GM23338 (cell line): Measurements from ENCODE around the gene ID4. TPM values are rescaled to one million over a fixed set of nuclear protein-coding genes. Genes with fewer than 3 reads are reported as not detected.
A peak's percentile ranks its signal among the peaks of the same experiment; 100 is the strongest.

Source experiments
- ATAC-seq: fragments of 200-7000 bp; cut with Tn5 transposase; 3 replicates; pipeline ENCODE4 v1.9.1; 2020
- DNase-seq: peaks from one replicate; pipeline ENCODE4 v3.0.0-alpha.2; 2015; ENCODE audit warnings: low spot score
- H2AFZ ChIP-seq: fragments of 200-600 bp; sonication (generic); 2 replicates; pipeline ENCODE4 v1.8.0; 2016; ENCODE audit warnings: antibody characterized with exemption, mild to moderate bottlenecking, moderate library complexity
- H3F3A ChIP-seq: fragments of 200-600 bp; sonication (generic); replicated peaks from 2 replicates; pipeline ENCODE4 v1.8.0; 2017; ENCODE audit warnings: antibody characterized with exemption, mixed run types, low read depth
- H3K27ac ChIP-seq: fragments of 200-600 bp; sonication (generic); 2 replicates; pipeline ENCODE4 v1.6.1; 2016; ENCODE audit warnings: low read depth
- H3K27me3 ChIP-seq: fragments of 200-600 bp; sonication (generic); 2 replicates; pipeline ENCODE4 v1.8.0; 2016; ENCODE audit warnings: mild to moderate bottlenecking, mixed run types, moderate library complexity; ENCODE audit not compliant: insufficient read depth
- H3K36me3 ChIP-seq: fragments of 200-600 bp; sonication (generic); 2 replicates; pipeline ENCODE4 v1.8.0; 2016; ENCODE audit warnings: mild to moderate bottlenecking; ENCODE audit not compliant: insufficient read depth
- H3K4me1 ChIP-seq: fragments of 200-600 bp; sonication (generic); 2 replicates; pipeline ENCODE4 v1.8.0; 2016; ENCODE audit warnings: mild to moderate bottlenecking, moderate library complexity; ENCODE audit not compliant: insufficient read depth
- H3K4me2 ChIP-seq: fragments of 200-600 bp; sonication (generic); 2 replicates; pipeline ENCODE4 v1.7.1; 2017; ENCODE audit warnings: mixed run types
- H3K4me3 ChIP-seq: fragments of 200-600 bp; sonication (generic); 2 replicates; pipeline ENCODE4 v1.6.1; 2016; ENCODE audit warnings: mixed run types
- H3K79me2 ChIP-seq: fragments of 200-600 bp; sonication (generic); replicated peaks from 2 replicates; pipeline ENCODE4 v1.8.0; 2017; ENCODE audit warnings: mild to moderate bottlenecking; ENCODE audit not compliant: insufficient read depth
- H3K9me2 ChIP-seq: fragments of 200-600 bp; sonication (generic); 2 replicates; pipeline ENCODE4 v1.8.0; 2017; ENCODE audit not compliant: insufficient read depth
- H4K20me1 ChIP-seq: fragments of 200-600 bp; sonication (generic); replicated peaks from 2 replicates; pipeline ENCODE4 v1.8.0; 2017; ENCODE audit warnings: mild to moderate bottlenecking; ENCODE audit not compliant: insufficient read depth
- H3K27ac Mint-ChIP-seq: 2 replicates; pipeline ENCODE4 v1.8.0; 2020; ENCODE audit warnings: inconsistent platforms, mild to moderate bottlenecking, moderate library complexity, mixed read lengths
- H3K27me3 Mint-ChIP-seq: 3 replicates; pipeline ENCODE4 v1.8.0; 2022; ENCODE audit warnings: low read depth, mild to moderate bottlenecking, moderate library complexity, mixed read lengths, inconsistent platforms; ENCODE audit not compliant: insufficient read depth, poor library complexity
- H3K36me3 Mint-ChIP-seq: 3 replicates; pipeline ENCODE4 v1.8.0; 2021; ENCODE audit warnings: low read depth, mild to moderate bottlenecking, inconsistent platforms, moderate library complexity, mixed read lengths
- H3K4me1 Mint-ChIP-seq: 3 replicates; pipeline ENCODE4 v1.8.0; 2020; ENCODE audit warnings: mild to moderate bottlenecking, inconsistent platforms, mixed read lengths
- H3K4me3 Mint-ChIP-seq: 3 replicates; pipeline ENCODE4 v1.8.0; 2021; ENCODE audit warnings: moderate library complexity, mild to moderate bottlenecking, inconsistent platforms, mixed read lengths
- H3K9me3 Mint-ChIP-seq: 3 replicates; pipeline ENCODE4 v1.8.0; 2020; ENCODE audit warnings: moderate library complexity, mild to moderate bottlenecking, inconsistent platforms, mixed read lengths
- CREB1 ChIP-seq: fragments of 250-450 bp; sonication (Bioruptor Pico); IDR thresholded peaks from 2 replicates; pipeline ENCODE4 v1.5.0; 2020; ENCODE audit warnings: low read depth, mild to moderate bottlenecking, moderate library complexity
- EZH2phosphoT487 ChIP-seq: fragments of 200-600 bp; sonication (generic); IDR thresholded peaks from one replicate; pipeline ENCODE4 v1.8.1; 2018; ENCODE audit warnings: antibody characterized with exemption; ENCODE audit not compliant: unreplicated experiment
- JUNB ChIP-seq: IDR thresholded peaks from one replicate; pipeline ENCODE4 v1.6.1; 2016; ENCODE audit warnings: antibody characterized with exemption; ENCODE audit not compliant: unreplicated experiment
- NANOG ChIP-seq: IDR thresholded peaks from 2 replicates; pipeline ENCODE4 v1.6.1; 2016; ENCODE audit warnings: antibody characterized with exemption, borderline replicate concordance
- POLR2AphosphoS5 ChIP-seq: IDR thresholded peaks from 2 replicates; pipeline ENCODE4 v1.6.1; 2016; ENCODE audit warnings: antibody characterized with exemption, low read depth
- STAT1 ChIP-seq: IDR thresholded peaks from one replicate; pipeline ENCODE4 v1.6.1; 2016; ENCODE audit warnings: antibody characterized with exemption; ENCODE audit not compliant: unreplicated experiment
- ZNF114 ChIP-seq: fragments of 250-450 bp; sonication (Bioruptor Pico); IDR thresholded peaks from 2 replicates; pipeline ENCODE4 v1.5.0; 2020; ENCODE audit warnings: mild to moderate bottlenecking, moderate library complexity
- ZNF331 ChIP-seq: fragments of 250-450 bp; sonication (Bioruptor Pico); IDR thresholded peaks from 2 replicates; pipeline ENCODE4 v1.5.0; 2020; ENCODE audit warnings: low read depth, mild to moderate bottlenecking, moderate library complexity
- polyA plus RNA-seq: library from polyadenylated mRNA; unstranded; fragments of >200 nt; fragmentation: Nextera tagmentation; extraction: Ambion mirVana; gene quantifications from 2 replicates; pipeline ENCODE4 v1.2.1, GENCODE V29; 2016
- total RNA-seq: library from RNA; depleted of rRNA; stranded (reverse); fragments of >200 nt; shearing (Covaris generic); gene quantifications from 2 replicates; pipeline ENCODE4 v1.2.3, GENCODE V29; 2014
- TF ChIP-seq, protein P1 (sequence below): IDR thresholded peaks from one replicate; pipeline ENCODE4 v1.6.1; 2018; ENCODE audit warnings: antibody characterized with exemption; ENCODE audit not compliant: unreplicated experiment
- TF ChIP-seq, protein P2 (sequence below): IDR thresholded peaks from 2 replicates; pipeline ENCODE4 v1.6.1; 2016; ENCODE audit warnings: antibody characterized with exemption
- TF ChIP-seq, protein P3 (sequence below), 2 experiments: fragments of 200-600 bp in 1 of 2; sonication (generic) in 1 of 2; conservative IDR thresholded peaks; 2 replicates each; pipeline versions ENCODE4 v1.5.1 to v1.6.1; 2016 to 2017; ENCODE audit warnings: antibody characterized with exemption in 2 of 2, low read depth in 2 of 2, mild to moderate bottlenecking in 2 of 2, moderate library complexity in 1 of 2

The ID4 gene
- total and polyA plus RNA-seq, 2 experiments from 2014 or later, result 3.7 to 7.0 TPM

DNA sequence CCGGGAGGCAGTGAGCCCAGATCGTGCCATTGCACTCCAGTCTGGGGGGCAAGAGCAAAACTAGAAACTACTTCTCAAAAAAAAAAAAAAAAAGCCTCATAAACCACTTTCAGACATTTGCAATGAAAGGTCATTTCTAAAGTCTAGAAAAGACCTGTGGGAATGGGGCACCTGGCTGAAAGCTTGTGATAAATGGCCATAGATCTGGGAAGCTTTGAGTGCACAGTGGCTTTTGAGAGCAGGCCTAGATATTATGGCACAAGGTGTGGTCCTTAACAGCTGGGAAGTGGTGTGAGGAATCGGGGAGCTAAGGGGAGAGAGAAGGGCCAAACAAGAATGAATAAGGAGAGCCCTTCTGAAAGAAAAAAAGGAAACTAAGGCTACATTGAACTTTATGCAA, 33.2 kb downstream of the ID4 start (continued):
- TF ChIP-seq, protein P1, sequence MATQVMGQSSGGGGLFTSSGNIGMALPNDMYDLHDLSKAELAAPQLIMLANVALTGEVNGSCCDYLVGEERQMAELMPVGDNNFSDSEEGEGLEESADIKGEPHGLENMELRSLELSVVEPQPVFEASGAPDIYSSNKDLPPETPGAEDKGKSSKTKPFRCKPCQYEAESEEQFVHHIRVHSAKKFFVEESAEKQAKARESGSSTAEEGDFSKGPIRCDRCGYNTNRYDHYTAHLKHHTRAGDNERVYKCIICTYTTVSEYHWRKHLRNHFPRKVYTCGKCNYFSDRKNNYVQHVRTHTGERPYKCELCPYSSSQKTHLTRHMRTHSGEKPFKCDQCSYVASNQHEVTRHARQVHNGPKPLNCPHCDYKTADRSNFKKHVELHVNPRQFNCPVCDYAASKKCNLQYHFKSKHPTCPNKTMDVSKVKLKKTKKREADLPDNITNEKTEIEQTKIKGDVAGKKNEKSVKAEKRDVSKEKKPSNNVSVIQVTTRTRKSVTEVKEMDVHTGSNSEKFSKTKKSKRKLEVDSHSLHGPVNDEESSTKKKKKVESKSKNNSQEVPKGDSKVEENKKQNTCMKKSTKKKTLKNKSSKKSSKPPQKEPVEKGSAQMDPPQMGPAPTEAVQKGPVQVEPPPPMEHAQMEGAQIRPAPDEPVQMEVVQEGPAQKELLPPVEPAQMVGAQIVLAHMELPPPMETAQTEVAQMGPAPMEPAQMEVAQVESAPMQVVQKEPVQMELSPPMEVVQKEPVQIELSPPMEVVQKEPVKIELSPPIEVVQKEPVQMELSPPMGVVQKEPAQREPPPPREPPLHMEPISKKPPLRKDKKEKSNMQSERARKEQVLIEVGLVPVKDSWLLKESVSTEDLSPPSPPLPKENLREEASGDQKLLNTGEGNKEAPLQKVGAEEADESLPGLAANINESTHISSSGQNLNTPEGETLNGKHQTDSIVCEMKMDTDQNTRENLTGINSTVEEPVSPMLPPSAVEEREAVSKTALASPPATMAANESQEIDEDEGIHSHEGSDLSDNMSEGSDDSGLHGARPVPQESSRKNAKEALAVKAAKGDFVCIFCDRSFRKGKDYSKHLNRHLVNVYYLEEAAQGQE, result no peak
- TF ChIP-seq CREB1 (CRISPR knock-in tag) (no peak), STAT1 (no peak), POLR2AphosphoS5 (no peak)
- TF ChIP-seq, protein P2, sequence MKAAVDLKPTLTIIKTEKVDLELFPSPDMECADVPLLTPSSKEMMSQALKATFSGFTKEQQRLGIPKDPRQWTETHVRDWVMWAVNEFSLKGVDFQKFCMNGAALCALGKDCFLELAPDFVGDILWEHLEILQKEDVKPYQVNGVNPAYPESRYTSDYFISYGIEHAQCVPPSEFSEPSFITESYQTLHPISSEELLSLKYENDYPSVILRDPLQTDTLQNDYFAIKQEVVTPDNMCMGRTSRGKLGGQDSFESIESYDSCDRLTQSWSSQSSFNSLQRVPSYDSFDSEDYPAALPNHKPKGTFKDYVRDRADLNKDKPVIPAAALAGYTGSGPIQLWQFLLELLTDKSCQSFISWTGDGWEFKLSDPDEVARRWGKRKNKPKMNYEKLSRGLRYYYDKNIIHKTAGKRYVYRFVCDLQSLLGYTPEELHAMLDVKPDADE, result no peak

DNA sequence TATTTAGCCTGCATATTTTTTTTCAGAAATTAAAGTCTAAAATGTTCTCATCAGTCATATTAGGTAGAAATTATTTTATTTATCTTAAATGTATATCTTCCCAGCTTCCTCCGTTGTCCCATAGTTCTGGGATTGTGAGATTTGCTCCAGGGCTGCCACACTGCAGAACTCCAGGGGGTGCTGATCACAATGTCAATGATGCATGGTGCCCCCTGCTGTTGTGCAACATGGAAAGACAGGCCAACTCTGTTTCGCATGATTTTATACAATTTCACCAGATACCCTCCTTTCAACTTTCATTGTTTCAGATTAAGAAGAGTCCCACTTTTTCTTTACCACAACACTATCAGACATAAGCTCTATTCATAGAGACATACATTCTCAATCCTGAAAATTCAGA, 35.9 kb downstream of the ID4 start:
- no peaks in the 10 kb centered on the region for H3K27me3 ChIP-seq
- no peak overlapping the region for H3K4me3 Mint-ChIP-seq
- H4K20me1 ChIP-seq, result no peaks in the 10 kb centered on the region
- H3K79me2 ChIP-seq, result no peaks in the 10 kb centered on the region
- H3K4me1 ChIP-seq, result no peaks in the 10 kb centered on the region; the same call in 1 of the 2 replicates
- no peak for ATAC-seq
- TF ChIP-seq EZH2phosphoT487 (no peak), JUNB (no peak), CREB1 (CRISPR knock-in tag) (no peak), NANOG (no peak), STAT1 (no peak), ZNF114 (CRISPR knock-in tag) (no peak), ZNF331 (CRISPR knock-in tag) (no peak)
- TF ChIP-seq, protein P3, sequence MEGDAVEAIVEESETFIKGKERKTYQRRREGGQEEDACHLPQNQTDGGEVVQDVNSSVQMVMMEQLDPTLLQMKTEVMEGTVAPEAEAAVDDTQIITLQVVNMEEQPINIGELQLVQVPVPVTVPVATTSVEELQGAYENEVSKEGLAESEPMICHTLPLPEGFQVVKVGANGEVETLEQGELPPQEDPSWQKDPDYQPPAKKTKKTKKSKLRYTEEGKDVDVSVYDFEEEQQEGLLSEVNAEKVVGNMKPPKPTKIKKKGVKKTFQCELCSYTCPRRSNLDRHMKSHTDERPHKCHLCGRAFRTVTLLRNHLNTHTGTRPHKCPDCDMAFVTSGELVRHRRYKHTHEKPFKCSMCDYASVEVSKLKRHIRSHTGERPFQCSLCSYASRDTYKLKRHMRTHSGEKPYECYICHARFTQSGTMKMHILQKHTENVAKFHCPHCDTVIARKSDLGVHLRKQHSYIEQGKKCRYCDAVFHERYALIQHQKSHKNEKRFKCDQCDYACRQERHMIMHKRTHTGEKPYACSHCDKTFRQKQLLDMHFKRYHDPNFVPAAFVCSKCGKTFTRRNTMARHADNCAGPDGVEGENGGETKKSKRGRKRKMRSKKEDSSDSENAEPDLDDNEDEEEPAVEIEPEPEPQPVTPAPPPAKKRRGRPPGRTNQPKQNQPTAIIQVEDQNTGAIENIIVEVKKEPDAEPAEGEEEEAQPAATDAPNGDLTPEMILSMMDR (conservative IDR thresholded peaks at IDR 0.05; ENCODE audit: low read depth in 2 of 2), result peak; percentile 45 to 73
- H3K4me2 ChIP-seq, result no peak overlapping the region
- no peaks in the 10 kb centered on the region for H3K9me2 ChIP-seq
- no peak overlapping the region for H3K27ac Mint-ChIP-seq
- H3K9me3 Mint-ChIP-seq, result no peaks in the 10 kb centered on the region; the same call in 2 of the 3 replicates
- DNase-seq, result peak; percentile 54
- H2AFZ ChIP-seq, result no peak overlapping the region
- H3K4me1 Mint-ChIP-seq, result peaks cover 8% of the 10 kb centered on the region
- H3K4me3 ChIP-seq, result no peak overlapping the region
- no peaks in the 10 kb centered on the region for H3K27me3 Mint-ChIP-seq
- no peaks in the 10 kb centered on the region for H3K36me3 ChIP-seq
- H3F3A ChIP-seq, result no peaks in the 10 kb centered on the region
- H3K27ac ChIP-seq, result no peak overlapping the region
- H3K36me3 Mint-ChIP-seq, result no peaks in the 10 kb centered on the region
